Measurements from ENCODE around the gene JMJD6. TPM values are rescaled to one million over a fixed set of nuclear protein-coding genes. Genes with fewer than 3 reads are reported as not detected.

JMJD6 gene
- total and polyA plus RNA-seq, 3 experiments from 2014 or later, result 37.1 to 66.8 (median 62.7) TPM

DNA sequence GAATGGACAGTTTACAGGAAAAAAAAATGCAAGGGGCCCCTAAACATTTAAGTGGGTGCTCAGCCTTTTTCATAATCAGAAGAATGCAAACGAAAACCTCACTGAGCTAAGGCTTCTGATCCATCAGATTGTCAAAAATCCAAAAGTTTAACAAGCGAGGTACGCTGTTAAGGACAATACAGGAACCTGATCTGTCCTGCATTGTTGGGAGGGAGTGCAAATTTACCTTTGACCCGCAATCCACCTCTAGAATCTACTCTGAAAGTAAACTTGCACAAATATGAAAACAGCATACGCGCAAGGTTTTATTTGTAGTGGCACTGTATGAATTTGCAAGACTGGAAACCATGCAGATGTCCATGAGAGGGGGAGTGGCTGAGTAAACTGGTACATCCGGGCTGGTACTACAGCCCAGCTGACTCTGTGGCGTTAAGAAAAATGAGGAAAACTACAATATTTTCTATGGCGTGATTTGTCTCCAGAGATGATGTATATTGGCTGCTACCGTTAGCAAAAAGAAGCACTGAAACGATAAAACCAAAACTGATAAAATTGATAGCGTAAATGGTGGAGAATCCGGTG lies 54.0 kb downstream of the JMJD6 start:
- CTCF ChIA-PET, result interaction anchor here (1.3 to 2.4 kb wide), 4 partner anchors 9 to 149 kb away, joined by 3 to 14 read pairs (median 8); no protein-coding TSS in a partner anchor
- H3K4me1 ChIP-seq (ENCODE audit: insufficient read depth, low read length), result peaks cover 35% of the 10 kb centered on the region
- Mint-ChIP-seq H3K9me3 (peaks cover 0 to 2% (median 0%) of the 10 kb centered on the region in 5 donors), H3K36me3 (peaks cover 0 to 4% (median 0%) of the 10 kb centered on the region in 3 donors), H3K4me3 (peak overlapping the region; percentile 86 to 95 (median 94)), H3K27me3 (peaks cover 0 to 2% of the 10 kb centered on the region in 2 donors), H3K4me1 (peaks cover 29 to 35% (median 32%) of the 10 kb centered on the region in 3 donors), H3K27ac (peak overlapping the region; percentile 94 to 100 (median 98))
- H3K9me3 ChIP-seq (ENCODE audit: low read length), result no peaks in the 10 kb centered on the region
- DNase-seq, result peak in 1 of 5 donors; percentile 14
- H3K36me3 ChIP-seq (ENCODE audit: insufficient read depth, low read length), result no peaks in the 10 kb centered on the region
- H3K27me3 ChIP-seq (ENCODE audit: insufficient read depth, low read length, poor library complexity, severe bottlenecking), result no peaks in the 10 kb centered on the region
- H3K27ac ChIP-seq (ENCODE audit: low read depth, low read length), result peak overlapping the region; percentile 66
- H3K4me3 ChIP-seq (ENCODE audit: low read length), result peak overlapping the region; percentile 80
- POLR2A ChIA-PET, result interaction anchor here (1.0 to 2.2 kb wide), 7 partner anchors 9 to 115 kb away, joined by 4 to 17 read pairs (median 6); partner anchors contain the start of genes JMJD6 and METTL23

DNA sequence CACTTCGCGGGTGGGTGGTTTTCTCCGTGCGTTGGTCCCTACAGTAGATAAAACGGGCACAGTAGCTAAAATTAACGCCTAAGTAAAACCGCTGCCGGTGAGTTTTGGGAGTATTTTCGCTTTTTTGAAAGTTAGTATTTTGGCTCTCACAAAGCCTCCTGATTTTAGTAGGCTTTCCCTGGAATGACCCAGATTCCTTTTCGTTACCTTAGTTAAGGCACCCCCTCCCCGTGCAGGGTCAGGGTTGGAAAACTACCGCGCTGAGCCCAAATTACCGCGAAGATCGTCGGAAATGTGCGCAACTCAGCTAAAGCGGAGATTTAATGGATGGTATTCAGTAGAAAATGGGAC lies 54.5 kb downstream of the JMJD6 start:
- peak overlapping the region; percentile 80 for H3K4me3 ChIP-seq (ENCODE audit: low read length)
- H3K9me3 Mint-ChIP-seq, result peaks cover 0 to 2% (median 0%) of the 10 kb centered on the region in 5 donors
- peak overlapping the region; percentile 94 to 100 (median 98) for H3K27ac Mint-ChIP-seq
- H3K36me3 Mint-ChIP-seq, result peaks cover 0 to 4% (median 0%) of the 10 kb centered on the region in 3 donors
- H3K27ac ChIP-seq (ENCODE audit: low read depth, low read length), result peak overlapping the region; percentile 66
- H3K36me3 ChIP-seq (ENCODE audit: insufficient read depth, low read length), result no peaks in the 10 kb centered on the region
- H3K4me1 ChIP-seq (ENCODE audit: insufficient read depth, low read length), result peaks cover 35% of the 10 kb centered on the region
- no peaks in the 10 kb centered on the region for H3K9me3 ChIP-seq (ENCODE audit: low read length)
- H3K27me3 ChIP-seq (ENCODE audit: insufficient read depth, low read length, poor library complexity, severe bottlenecking), result no peaks in the 10 kb centered on the region
- CTCF ChIA-PET, result interaction anchor here (0.7 to 2.4 kb wide), 6 partner anchors 9 to 149 kb away, joined by 3 to 14 read pairs (median 5); no protein-coding TSS in a partner anchor
- H3K4me3 Mint-ChIP-seq, result peak overlapping the region; percentile 86 to 95 (median 94)
- POLR2A ChIA-PET, result interaction anchor here (0.7 to 2.2 kb wide), 11 partner anchors 10 to 1282 kb away, joined by 3 to 17 read pairs (median 4); partner anchors contain the start of genes JMJD6 and METTL23
- H3K4me1 Mint-ChIP-seq, result peaks cover 29 to 35% (median 32%) of the 10 kb centered on the region in 3 donors
- DNase-seq, result no peak
- H3K27me3 Mint-ChIP-seq, result peaks cover 0 to 2% of the 10 kb centered on the region in 2 donors

- Mint-ChIP-seq H3K4me3 (peak overlapping the region; percentile 86 to 95 (median 94)), H3K4me1 (peaks cover 29 to 35% (median 32%) of the 10 kb centered on the region in 3 donors)
Observed at GRCh38 chr17:76671123-76671911, 55.1 kb downstream of the JMJD6 start.

GRCh38 chr17:76670718-76671122 lies 55.7 kb downstream of the JMJD6 start:
- no peaks in the 10 kb centered on the region for H3K9me3 ChIP-seq (ENCODE audit: low read length)
- ChIA-PET POLR2A (interaction anchor here (0.5 to 2.2 kb wide), 8 partner anchors 9 to 312 kb away, joined by 3 to 17 read pairs (median 5); partner anchors contain the start of genes JMJD6 and METTL23), CTCF (interaction anchor here (1.2 to 2.4 kb wide), 4 partner anchors 10 to 147 kb away, joined by 3 to 14 read pairs (median 8); no protein-coding TSS in a partner anchor)
- no peak overlapping the region for H3K27ac ChIP-seq (ENCODE audit: low read depth, low read length)
- H3K36me3 Mint-ChIP-seq, result peaks cover 0 to 4% (median 0%) of the 10 kb centered on the region in 3 donors
- no peaks in the 10 kb centered on the region for H3K27me3 ChIP-seq (ENCODE audit: insufficient read depth, low read length, poor library complexity, severe bottlenecking)
- H3K4me1 Mint-ChIP-seq, result peaks cover 29 to 35% (median 32%) of the 10 kb centered on the region in 3 donors
- H3K4me3 ChIP-seq (ENCODE audit: low read length), result no peak overlapping the region
- DNase-seq, result peak in 1 of 5 donors; percentile 55
- peaks cover 0 to 2% of the 10 kb centered on the region in 2 donors for H3K27me3 Mint-ChIP-seq
- H3K9me3 Mint-ChIP-seq, result peaks cover 0 to 2% (median 0%) of the 10 kb centered on the region in 5 donors
- H3K36me3 ChIP-seq (ENCODE audit: insufficient read depth, low read length), result no peaks in the 10 kb centered on the region
- H3K27ac Mint-ChIP-seq, result peak overlapping the region; percentile 94 to 100 (median 98)
- peaks cover 35% of the 10 kb centered on the region for H3K4me1 ChIP-seq (ENCODE audit: insufficient read depth, low read length)
- peak overlapping the region; percentile 32 to 95 (median 90) for H3K4me3 Mint-ChIP-seq

More at GRCh38 chr17:76671123-76671911, 55.1 kb downstream of the JMJD6 start:
- no peaks in the 10 kb centered on the region for H3K36me3 ChIP-seq (ENCODE audit: insufficient read depth, low read length)
- peak overlapping the region; percentile 80 for H3K4me3 ChIP-seq (ENCODE audit: low read length)
- POLR2A ChIA-PET, result interaction anchor here (0.5 to 2.2 kb wide), 13 partner anchors 10 to 1283 kb away, joined by 3 to 17 read pairs (median 5); partner anchors contain the start of genes JMJD6 and METTL23
- peak; percentile 97 to 100 (median 99) for DNase-seq
- CTCF ChIA-PET, result interaction anchor here (0.7 to 2.4 kb wide), 6 partner anchors 10 to 148 kb away, joined by 3 to 14 read pairs (median 5); no protein-coding TSS in a partner anchor
- peaks cover 35% of the 10 kb centered on the region for H3K4me1 ChIP-seq (ENCODE audit: insufficient read depth, low read length)
- H3K36me3 Mint-ChIP-seq, result peaks cover 0 to 4% (median 0%) of the 10 kb centered on the region in 3 donors
- no peaks in the 10 kb centered on the region for H3K9me3 ChIP-seq (ENCODE audit: low read length)
- no peaks in the 10 kb centered on the region for H3K27me3 ChIP-seq (ENCODE audit: insufficient read depth, low read length, poor library complexity, severe bottlenecking)
- H3K9me3 Mint-ChIP-seq, result peaks cover 0 to 2% (median 0%) of the 10 kb centered on the region in 5 donors
- H3K27ac ChIP-seq (ENCODE audit: low read depth, low read length), result peak overlapping the region; percentile 69
- H3K27ac Mint-ChIP-seq, result peak overlapping the region; percentile 94 to 100 (median 98)
- H3K27me3 Mint-ChIP-seq, result peaks cover 0 to 2% of the 10 kb centered on the region in 2 donors

DNA sequence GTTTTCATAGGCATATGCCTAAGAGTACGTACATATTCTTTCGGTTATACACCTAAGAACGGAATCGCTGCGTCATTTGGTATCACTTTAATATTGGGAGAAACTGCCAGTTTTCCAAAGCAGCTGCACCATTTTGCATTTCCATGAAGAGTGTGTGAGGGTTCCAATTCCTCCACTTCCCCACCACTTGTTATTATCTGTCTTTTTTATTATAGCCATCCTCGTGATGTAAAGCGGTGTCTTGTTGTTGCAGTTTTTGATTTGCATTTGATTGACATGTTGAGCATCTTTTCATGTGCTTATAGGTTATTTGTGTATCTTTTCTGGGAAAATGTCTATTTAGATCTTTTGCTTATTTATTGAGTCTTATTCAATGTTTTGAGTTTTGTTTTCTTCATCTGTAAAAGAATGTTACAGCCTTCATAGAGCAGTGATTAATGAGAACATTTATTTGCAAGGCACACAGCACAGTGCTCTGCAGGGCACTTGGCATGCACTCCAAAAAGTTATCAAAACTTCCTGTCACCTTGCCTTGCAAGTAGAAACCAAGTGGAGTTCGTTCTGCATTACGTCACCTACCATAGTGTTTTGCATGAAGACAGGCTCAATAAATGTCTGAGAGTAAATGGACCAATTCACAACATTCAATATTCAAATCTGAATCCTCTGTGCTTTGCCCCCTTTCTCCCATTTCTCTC lies 56.2 kb downstream of the JMJD6 start:
- Mint-ChIP-seq H3K4me1 (peaks cover 29 to 35% (median 32%) of the 10 kb centered on the region in 3 donors), H3K36me3 (peaks cover 0 to 4% (median 0%) of the 10 kb centered on the region in 3 donors), H3K27me3 (peaks cover under 1 to 2% of the 10 kb centered on the region in 2 donors), H3K4me3 (peak overlapping the region in 6 of 7 donors; percentile 86 to 95 (median 92)), H3K27ac (peak overlapping the region; percentile 68 to 98 (median 96)), H3K9me3 (peaks cover 0 to 2% (median 0%) of the 10 kb centered on the region in 5 donors)
- Histone ChIP-seq H3K27ac (ENCODE audit: low read depth, low read length) (no peak overlapping the region), H3K9me3 (ENCODE audit: low read length) (no peaks in the 10 kb centered on the region), H3K36me3 (ENCODE audit: insufficient read depth, low read length) (no peaks in the 10 kb centered on the region), H3K4me3 (ENCODE audit: low read length) (no peak overlapping the region), H3K4me1 (ENCODE audit: insufficient read depth, low read length) (peaks cover 35% of the 10 kb centered on the region), H3K27me3 (ENCODE audit: insufficient read depth, low read length, poor library complexity, severe bottlenecking) (no peaks in the 10 kb centered on the region)
- CTCF ChIA-PET, result no interaction called here
- DNase-seq, result peak in 1 of 5 donors; percentile 61
- POLR2A ChIA-PET, result interaction anchor here (2.2 kb wide), 1 partner anchor 57 kb away, joined by 17 read pairs; the partner anchor contains the start of genes JMJD6 and METTL23

Other genes with a start within 250 kb of the JMJD6 start
- gene RHBDF2, start 225.2 kb downstream of the JMJD6 start, total RNA-seq, result 10 to 100 TPM; 38.2 to 42.5 TPM
- 38.4 TPM for gene RHBDF2, start 225.2 kb downstream of the JMJD6 start, polyA plus RNA-seq
- not detected for gene CYGB, start 188.9 kb downstream of the JMJD6 start, total RNA-seq
- 0.23 TPM for gene CYGB, start 188.9 kb downstream of the JMJD6 start, polyA plus RNA-seq
- under 1 TPM; 0.38 to 0.53 TPM for gene PRCD, start 186.6 kb downstream of the JMJD6 start, total RNA-seq
- gene PRCD, start 186.6 kb downstream of the JMJD6 start, polyA plus RNA-seq, result 1.2 TPM
- 1 to 10 TPM in 1 of 2 experiments, under 1 TPM in 1; 0.83 to 1.0 TPM for gene ST6GALNAC2, start 140.7 kb downstream of the JMJD6 start, total RNA-seq
- 2.9 TPM for gene ST6GALNAC2, start 140.7 kb downstream of the JMJD6 start, polyA plus RNA-seq
- gene ST6GALNAC1, start 82.8 kb downstream of the JMJD6 start, total RNA-seq, result under 1 TPM in 1 of 2 experiments, not detected in 1; 0.46 TPM
- 0.28 TPM for gene ST6GALNAC1, start 82.8 kb downstream of the JMJD6 start, polyA plus RNA-seq
- gene MXRA7, start 15.6 kb downstream of the JMJD6 start, total RNA-seq, result 10 to 100 TPM; 27.1 to 29.1 TPM
- gene MXRA7, start 15.6 kb downstream of the JMJD6 start, polyA plus RNA-seq, result 30.6 TPM
- gene METTL23, start 233 bp upstream of the JMJD6 start, total RNA-seq, result 10 to 100 TPM; 43.6 to 44.6 TPM
- gene METTL23, start 233 bp upstream of the JMJD6 start, polyA plus RNA-seq, result 152 TPM
- gene SRSF2, start 10.7 kb upstream of the JMJD6 start, total RNA-seq, result 100 to 1,000 TPM; 626 to 630 TPM
- 111 TPM for gene SRSF2, start 10.7 kb upstream of the JMJD6 start, polyA plus RNA-seq
- gene MFSD11, start 11.5 kb upstream of the JMJD6 start, total RNA-seq, result 10 to 100 TPM; 22.3 to 22.9 TPM
- 28.4 TPM for gene MFSD11, start 11.5 kb upstream of the JMJD6 start, polyA plus RNA-seq
- under 1 TPM; 0.40 to 0.46 TPM for gene MGAT5B, start 141.8 kb upstream of the JMJD6 start, total RNA-seq
- gene MGAT5B, start 141.8 kb upstream of the JMJD6 start, polyA plus RNA-seq, result 0.17 TPM

Measured in CD8-positive, alpha-beta memory T cell (primary cell).